NCI-H1436 treated with DMSO at 0.1 percent for 48 hours (cell line): ENCODE data around the gene PIGP.
"Not testable (repeated sequence)": the region's sequence is repeated elsewhere in the genome, so short reads cannot be mapped to it uniquely, and the experiment has no call there.

ENCODE experiments used
- DNase-seq: peaks from one replicate; lab custom pipeline; 2025; lab: John Stamatoyannopoulos, UW

The PIGP gene

GRCh38 chr21:37072988-37073416 lies at the start of gene PIGP, which contains the start of gene TTC3:
TSS of gene PIGP (minus strand) at chr21:37073071. CDS start at chr21:37072515, 556 bp downstream.
TSS of gene TTC3 (plus strand) at chr21:37073254. CDS start at chr21:37087258, 14,004 bp downstream.
- peak; percentile 72 for DNase-seq

GRCh38 chr21:37119421-37120218 lies 46.7 kb upstream of the PIGP start:
- DNase-seq = peak; percentile 1

- no peak for DNase-seq
Observed at GRCh38 chr21:37118187-37118826, 45.4 kb upstream of the PIGP start.

GRCh38 chr21:37117204-37117603 lies 44.3 kb upstream of the PIGP start:
- no peak for DNase-seq

GRCh38 chr21:37116459-37116858 lies 43.6 kb upstream of the PIGP start:
- DNase-seq = not testable (repeated sequence)

GRCh38 chr21:37114301-37114700 lies 41.4 kb upstream of the PIGP start:
- DNase-seq = not testable (repeated sequence)

GRCh38 chr21:37111029-37111428 lies 38.2 kb upstream of the PIGP start:
- not testable (repeated sequence) for DNase-seq

- DNase-seq = no peak
Observed at GRCh38 chr21:37106998-37107397, 34.1 kb upstream of the PIGP start.

- DNase-seq = not testable (repeated sequence)
Observed at GRCh38 chr21:37102746-37103145, 29.9 kb upstream of the PIGP start.

GRCh38 chr21:37101384-37101783 lies 28.5 kb upstream of the PIGP start:
- DNase-seq = no peak

- no peak for DNase-seq
Observed at GRCh38 chr21:37100316-37100715, 27.4 kb upstream of the PIGP start.

GRCh38 chr21:37098751-37099150 lies 25.9 kb upstream of the PIGP start:
- no peak for DNase-seq

GRCh38 chr21:37095821-37096220 lies 22.9 kb upstream of the PIGP start:
- no peak for DNase-seq

- no peak for DNase-seq
Observed at GRCh38 chr21:37093977-37094376, 21.1 kb upstream of the PIGP start.

GRCh38 chr21:37088186-37088735 lies 15.4 kb upstream of the PIGP start:
- DNase-seq = no peak

- peak; percentile 34 for DNase-seq
Observed at GRCh38 chr21:37087188-37087587, 14.3 kb upstream of the PIGP start.

GRCh38 chr21:37085726-37086125 lies 12.9 kb upstream of the PIGP start:
- DNase-seq = no peak

GRCh38 chr21:37082856-37083528 lies 10.1 kb upstream of the PIGP start:
- DNase-seq = no peak

GRCh38 chr21:37082375-37082774 lies 9.5 kb upstream of the PIGP start:
- no peak for DNase-seq

- DNase-seq = no peak
Observed at GRCh38 chr21:37079211-37079824, 6.4 kb upstream of the PIGP start.

GRCh38 chr21:37077403-37077802 lies 4.5 kb upstream of the PIGP start:
- DNase-seq = no peak
